Endometrial microvascular endothelial cells (primary cell): ENCODE measurements around the gene AGO4. TPM values are rescaled to one million over a fixed set of nuclear protein-coding genes. Genes with fewer than 3 reads are reported as not detected.
"Not testable (repeated sequence)": the region's sequence is repeated elsewhere in the genome, so short reads cannot be mapped to it uniquely, and the experiment has no call there.

Experiments
- in situ Hi-C: cut with HindIII; loops from 2 replicates; pipeline ENCODE4 v1.10.0; 2017; ENCODE audit warnings: low sequenced_read_pairs, low pct_unique_long_range_greater_than_20kb; ENCODE audit errors: inconsistent ontology term
- total RNA-seq: library from RNA; depleted of rRNA; stranded (reverse); fragments of >200 nt; gene quantifications from one replicate; pipeline ENCODE4 v1.2.3, GENCODE V29; 2015; ENCODE audit errors: inconsistent ontology term

Gene AGO4
- total RNA-seq, 1 donor from 2014 or later: 6.1 TPM

- in situ Hi-C loops: no loop called here
These were observed 49.1 kb downstream of the AGO4 start for GRCh38 chr1:35856964-35857363.

DNA sequence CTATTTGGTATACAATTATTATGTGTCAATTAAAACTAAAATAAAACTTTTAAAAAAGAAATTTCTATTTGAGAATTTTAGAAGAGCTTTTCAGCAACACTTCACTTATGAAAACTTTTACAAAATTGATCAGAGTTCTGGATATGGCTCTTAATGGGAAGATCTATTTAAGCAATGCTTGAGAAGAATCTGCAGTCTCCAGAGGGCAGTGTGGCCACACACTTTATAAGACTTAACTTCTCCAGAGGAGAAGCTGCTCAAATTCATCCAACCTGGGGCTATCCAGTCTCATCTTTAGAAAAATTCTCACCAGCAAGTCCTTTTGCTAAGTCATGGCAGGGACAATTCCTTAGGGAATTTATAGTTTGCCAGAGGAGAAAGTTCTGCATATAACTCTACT lies 50.0 kb downstream of the AGO4 start:
- in situ Hi-C loops: no loop called here

DNA sequence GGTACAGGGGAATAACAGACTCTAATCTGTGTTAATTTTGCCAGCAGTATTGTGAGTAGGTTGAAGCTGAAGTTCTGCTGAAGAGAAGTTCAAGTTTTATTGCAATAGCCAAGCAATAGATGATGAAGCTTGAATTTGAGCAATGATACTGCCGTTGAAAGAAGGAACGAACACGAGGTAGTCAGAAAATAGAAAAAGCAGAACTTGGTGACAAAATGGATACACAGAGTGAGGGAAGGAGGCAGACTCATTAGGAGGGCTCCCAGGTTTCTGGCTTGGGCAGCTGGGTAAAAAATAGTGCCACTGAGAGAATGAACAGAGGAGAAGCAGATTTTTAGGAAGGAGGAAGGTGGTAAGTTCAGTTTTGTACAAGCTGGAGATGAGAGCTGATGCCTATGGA lies 52.9 kb downstream of the AGO4 start:
- in situ Hi-C loops: no loop called here

GRCh38 chr1:35863136-35863535 lies 55.3 kb downstream of the AGO4 start:
- in situ Hi-C loops: no loop called here

- in situ Hi-C loops: no loop called here
These were observed 56.2 kb downstream of the AGO4 start for GRCh38 chr1:35863881-35864625.

- in situ Hi-C loops: no loop called here
These were observed 57.0 kb downstream of the AGO4 start for GRCh38 chr1:35864813-35865212.

- in situ Hi-C loops: no loop called here
These were observed 59.2 kb downstream of the AGO4 start for GRCh38 chr1:35866991-35867390.

DNA sequence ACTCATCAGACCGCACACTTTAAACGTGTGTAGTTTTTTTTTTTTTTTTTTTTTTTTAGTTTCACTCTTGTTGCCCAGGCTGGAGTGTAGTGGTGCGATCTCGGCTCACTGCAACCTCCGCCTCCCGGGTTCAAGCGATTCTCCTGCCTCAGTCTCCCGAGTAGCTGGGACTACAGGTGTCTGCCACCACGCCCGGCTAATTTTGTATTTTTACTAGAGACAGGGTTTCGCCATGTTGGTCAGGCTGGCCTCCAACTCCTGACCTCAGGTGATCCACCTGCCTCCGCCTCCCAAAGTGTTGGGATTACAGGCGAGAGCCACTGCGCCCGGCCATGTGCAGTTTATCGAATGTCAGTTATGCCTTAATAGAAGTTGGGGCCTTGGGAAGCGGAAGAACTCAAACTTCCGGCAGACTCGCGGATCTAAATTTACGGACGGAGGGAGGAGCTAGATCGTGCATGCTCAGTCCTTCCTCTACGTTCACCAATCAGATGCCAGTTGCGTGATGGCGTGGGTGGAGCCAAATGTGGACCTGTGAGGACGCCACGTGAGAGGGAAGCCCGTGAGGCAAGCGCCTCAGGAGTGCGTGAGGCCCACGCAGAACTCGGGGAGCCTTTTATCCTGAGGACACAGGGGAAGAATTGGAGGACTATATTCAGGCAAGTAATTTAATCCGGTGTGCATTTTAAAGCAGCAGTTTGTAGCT lies 61.6 kb downstream of the AGO4 start:
- in situ Hi-C loops: not testable (repeated sequence)

DNA sequence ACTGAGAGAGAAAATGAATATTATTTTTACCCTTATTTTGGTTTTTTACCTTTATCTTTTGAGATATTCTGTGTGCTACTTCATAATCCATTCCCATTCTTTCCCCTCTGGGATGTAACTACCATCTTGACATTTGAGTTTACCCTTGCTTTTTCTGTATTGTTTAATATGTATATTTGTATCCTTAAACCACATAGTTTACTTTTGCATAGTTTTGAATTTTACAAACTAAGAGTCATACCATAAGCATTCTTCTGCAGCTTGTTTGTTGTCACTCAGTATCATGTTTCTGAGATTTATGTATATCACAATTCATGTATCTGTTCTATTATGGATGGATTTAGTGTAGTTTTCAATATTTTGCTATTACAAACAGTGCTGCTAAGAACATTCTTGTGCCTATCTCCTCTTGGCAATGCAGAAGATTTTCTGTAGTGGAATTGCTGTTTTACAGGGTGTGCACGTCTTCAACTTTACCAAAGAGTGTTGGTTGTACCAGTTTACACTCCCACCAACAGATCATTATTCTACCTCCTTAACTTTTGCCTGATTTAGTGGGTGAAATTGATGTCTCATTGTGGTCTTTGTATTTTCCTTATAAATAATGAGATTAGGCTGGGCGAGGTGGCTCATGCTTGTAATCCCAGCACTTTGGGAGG lies 63.0 kb downstream of the AGO4 start:
- in situ Hi-C loops: no loop called here

DNA sequence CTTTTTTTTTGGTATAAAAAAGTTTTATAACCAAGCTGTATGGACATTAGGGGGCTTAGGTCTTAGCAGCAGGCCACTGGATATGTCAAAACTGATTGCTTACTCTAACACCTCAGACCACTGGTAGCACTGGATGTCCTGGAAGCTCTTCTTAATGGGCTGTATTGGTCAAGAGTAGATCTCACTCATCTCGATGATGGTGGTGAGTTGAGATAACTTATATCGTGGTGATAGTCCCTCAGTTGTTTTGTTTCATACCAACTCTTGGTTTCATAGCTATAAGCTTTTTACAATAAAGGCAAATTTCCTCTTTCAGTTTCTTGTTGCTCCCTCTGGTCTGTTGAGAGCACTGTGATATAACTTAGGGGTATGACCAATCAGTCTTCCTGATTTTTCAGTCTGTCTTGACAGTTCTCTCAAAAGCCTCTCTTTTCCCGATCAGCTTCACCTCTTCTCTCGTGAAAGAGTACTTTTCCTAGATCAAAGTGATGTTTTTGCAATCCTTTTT lies 65.5 kb downstream of the AGO4 start:
- in situ Hi-C loops: no loop called here

GRCh38 chr1:35874115-35874514 lies 66.3 kb downstream of the AGO4 start:
- in situ Hi-C loops: not testable (repeated sequence)

DNA sequence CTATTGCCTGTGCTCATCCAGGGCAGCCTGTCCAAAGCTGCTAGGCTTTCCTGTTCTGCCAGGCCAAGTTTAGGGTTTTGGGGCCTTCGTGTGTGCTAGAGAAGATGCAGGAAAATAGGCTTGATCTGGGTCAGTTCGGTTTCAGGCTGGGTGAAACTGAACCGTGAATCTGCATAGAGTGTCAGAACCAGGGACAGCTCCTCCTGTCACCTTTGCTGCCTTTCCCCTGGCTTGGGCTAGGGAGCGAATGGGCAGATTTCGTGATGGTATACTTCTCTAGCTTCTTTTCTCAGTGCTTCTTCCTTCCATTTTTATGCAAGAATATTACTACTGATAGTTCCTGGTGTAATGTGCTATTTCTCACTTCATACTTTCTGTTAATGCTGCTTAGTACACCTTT lies 69.2 kb downstream of the AGO4 start:
- in situ Hi-C loops: no loop called here

- in situ Hi-C loops: no loop called here
These were observed 74.0 kb downstream of the AGO4 start for GRCh38 chr1:35881850-35882273.

DNA sequence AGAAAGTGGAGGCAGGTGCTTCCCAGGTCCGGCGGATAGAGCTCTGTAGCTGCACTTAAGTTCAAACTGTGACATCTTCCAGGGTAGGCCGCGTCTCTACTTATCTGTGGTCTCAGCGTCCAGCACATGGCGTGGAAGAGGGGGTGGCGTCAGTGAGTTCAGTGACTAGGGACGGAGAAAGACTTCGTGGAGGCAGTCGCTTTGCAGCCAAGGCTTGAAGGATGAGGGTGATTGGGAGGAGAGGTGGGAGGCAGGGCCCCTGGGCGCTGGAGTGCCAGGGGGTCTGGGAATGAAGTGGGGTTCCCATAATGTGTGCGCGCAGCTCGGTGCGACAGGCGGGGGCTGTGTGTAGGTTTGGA lies 74.7 kb downstream of the AGO4 start:
- in situ Hi-C loops: no loop called here

DNA sequence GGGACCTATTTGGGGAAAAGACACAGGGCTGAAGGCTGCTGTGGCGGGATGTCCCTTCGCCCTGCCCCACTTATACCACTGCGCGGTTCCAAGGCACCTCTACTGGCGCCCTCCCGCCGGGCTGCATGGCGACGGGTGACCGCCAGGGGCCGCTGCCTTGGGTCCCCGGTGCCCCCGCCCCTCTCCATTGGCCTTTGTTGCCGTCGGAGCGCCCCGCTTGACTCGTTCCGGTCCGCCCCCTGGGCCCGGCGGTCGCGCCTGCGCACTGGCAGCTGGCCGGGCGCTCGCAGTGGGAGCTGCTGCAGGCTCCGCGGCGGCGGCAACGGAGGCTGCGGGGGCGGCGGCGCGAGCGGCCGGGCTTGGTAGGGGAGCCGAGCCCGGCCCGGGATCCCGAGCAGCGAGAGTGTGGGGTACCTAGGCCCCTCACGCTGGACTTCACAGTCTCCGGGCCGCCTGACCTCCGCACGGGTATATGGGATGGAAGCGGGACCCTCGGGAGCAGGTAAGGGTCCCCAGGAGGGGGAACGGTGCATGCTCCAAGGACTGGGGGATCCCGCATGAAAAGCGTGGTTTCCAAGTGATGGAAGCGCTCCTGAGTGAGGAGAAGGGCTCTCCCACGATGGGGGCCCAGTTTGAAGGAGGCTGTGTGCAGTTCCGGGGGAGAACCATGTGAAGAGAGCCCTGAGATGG lies 75.3 kb downstream of the AGO4 start, which contains the start of gene AGO1:
Gene AGO1, plus strand, starts transcription at position 265 of the 690 bp plus-strand sequence. Its CDS starts 213 bp downstream, at position 478.
- in situ Hi-C loops: no loop called here

GRCh38 chr1:35883635-35884101 lies 75.9 kb downstream of the AGO4 start:
- in situ Hi-C loops: no loop called here

DNA sequence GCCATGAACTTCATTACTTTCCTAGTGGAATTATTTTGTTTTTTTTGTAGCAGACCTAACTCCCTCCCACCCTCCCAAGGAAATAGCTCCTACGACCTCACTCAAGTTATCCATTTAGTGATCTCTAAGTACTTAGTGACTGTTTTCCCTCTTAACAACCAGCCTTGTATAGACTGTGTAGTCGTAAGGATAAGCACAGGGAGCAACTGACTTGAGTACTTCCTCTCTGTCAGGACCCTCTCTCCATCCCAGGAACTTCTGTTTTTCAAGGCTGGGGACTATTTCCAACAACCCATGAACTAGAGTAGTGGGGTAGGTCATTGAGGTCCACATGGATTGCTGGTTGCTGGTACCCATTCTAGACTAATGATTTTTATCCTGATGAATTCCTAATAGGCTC lies 77.1 kb downstream of the AGO4 start:
- in situ Hi-C loops: no loop called here

DNA sequence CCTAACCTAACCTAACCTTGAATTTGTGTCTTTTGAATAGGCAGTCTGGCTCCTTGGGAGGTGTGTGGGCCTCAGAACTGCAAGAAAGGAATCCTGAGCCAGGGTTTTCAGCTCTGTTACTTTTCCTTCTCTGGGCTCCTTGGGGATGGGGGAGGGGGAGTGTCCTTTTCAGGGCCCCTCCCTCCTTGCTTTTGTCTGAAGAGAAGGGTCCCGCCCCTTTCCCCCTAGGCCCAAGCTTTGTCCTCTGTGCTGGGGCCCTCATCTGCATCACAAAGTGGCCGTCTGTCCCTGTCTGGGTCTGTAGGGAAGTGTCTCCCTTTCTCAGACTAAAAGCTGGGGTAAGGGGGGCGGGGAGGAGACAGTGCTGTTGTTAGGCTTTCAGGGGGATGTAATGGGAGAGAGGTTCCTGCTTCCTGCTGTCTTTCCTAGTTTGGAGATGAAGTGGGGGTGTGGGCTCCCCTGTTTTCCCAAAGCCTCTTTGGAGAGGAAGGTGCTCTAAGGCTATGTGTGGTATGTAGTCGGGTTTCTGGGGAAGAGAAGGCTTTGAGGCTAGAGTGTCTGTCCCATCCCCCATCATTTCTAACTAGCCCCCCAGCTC lies 78.2 kb downstream of the AGO4 start:
- in situ Hi-C loops: no loop called here
